GM12878 (cell line): ENCODE measurements around the gene DUOX1. TPM values are rescaled to one million over a fixed set of nuclear protein-coding genes. Genes with fewer than 3 reads are reported as not detected.

Experiments used
- ATAC-seq: fragments of 200-7000 bp; cut with Tn5 transposase; 3 replicates; pipeline ENCODE4 v1.9.1; 2020; ENCODE audit warnings: mild to moderate bottlenecking, moderate library complexity
- BruUV-seq: library from RNA; stranded (reverse); fragments of 400-500 nt; replicated peaks from 2 replicates; lab custom pipeline; 2021; lab: Mats Ljungman, UMichigan
- CTCF ChIA-PET: fragments of 300-600 bp; sonication (Branson Sonifier 250); formaldehyde crosslinking; extraction: SDS; loops from one replicate; lab custom pipeline; 2021; ENCODE audit warnings: inconsistent platforms; lab: Yijun Ruan, JAX
- POLR2A ChIA-PET: fragments of 350-600 bp; formaldehyde crosslinking; extraction: SDS; loops from one replicate; lab custom pipeline; 2021; ENCODE audit warnings: inconsistent platforms; lab: Charles Lee
- RAD21 ChIA-PET: fragments of 300-600 bp; sonication (Branson Sonifier 250); formaldehyde crosslinking; loops from one replicate; lab custom pipeline; 2023; ENCODE audit warnings: antibody characterized with exemption; ENCODE audit not compliant: unreplicated experiment; lab: Charles Lee
- SMC1A ChIA-PET: fragments of 300-600 bp; sonication (Branson Sonifier 250); formaldehyde crosslinking; loops from one replicate; lab custom pipeline; 2023; ENCODE audit not compliant: unreplicated experiment, uncharacterized antibody; lab: Charles Lee
- DNase-seq: peaks from one replicate; pipeline ENCODE4 v3.0.0-alpha.2; 2011; ENCODE audit warnings: low read depth, low spot score
- FAIRE-seq: peaks from 3 replicates; lab custom pipeline; 2011; peaks lifted over from hg19 to GRCh38; lab: Jason Lieb, UNC
- H2AFZ ChIP-seq: 2 replicates; pipeline ENCODE4 v1.6.0; 2011; ENCODE audit warnings: low read depth, low read length, control low read depth; ENCODE audit not compliant: control insufficient read depth
- H3K27ac ChIP-seq: 2 replicates; pipeline ENCODE4 v1.5.1; 2011; ENCODE audit warnings: control low read depth; ENCODE audit not compliant: control insufficient read depth, insufficient read depth
- H3K27me3 ChIP-seq, 2 experiments: replicated peaks in 1 of 2; 2 replicates each; pipeline versions ENCODE4 v1.6.0 to v1.6.1; 2011; ENCODE audit warnings: low read length in 1 of 2; ENCODE audit not compliant: control insufficient read depth in 2 of 2, insufficient read depth in 2 of 2
- H3K36me3 ChIP-seq, 2 experiments: 2 replicates each; pipeline ENCODE4 v1.5.1; 2011; ENCODE audit warnings: low read length in 1 of 2; ENCODE audit not compliant: control insufficient read depth in 2 of 2, insufficient read depth in 2 of 2
- H3K4me1 ChIP-seq: 2 replicates; pipeline ENCODE4 v1.6.1; 2011; ENCODE audit warnings: mild to moderate bottlenecking, low read length, moderate library complexity, mixed read lengths; ENCODE audit not compliant: control insufficient read depth, insufficient read depth
- H3K4me2 ChIP-seq: 2 replicates; pipeline ENCODE4 v1.6.0; 2011; ENCODE audit warnings: control low read depth; ENCODE audit not compliant: control insufficient read depth, insufficient read depth
- H3K4me3 ChIP-seq: fragments of 200-600 bp; sonication (generic); 2 replicates; pipeline ENCODE4 v1.5.1; 2016
- H3K79me2 ChIP-seq: 2 replicates; pipeline ENCODE4 v1.6.0; 2011; ENCODE audit warnings: low read length; ENCODE audit not compliant: control insufficient read depth, insufficient read depth
- H3K9ac ChIP-seq: 2 replicates; pipeline ENCODE4 v1.8.0; 2011; ENCODE audit warnings: low read length, control low read depth, mixed read lengths; ENCODE audit not compliant: control insufficient read depth, insufficient read depth
- H3K9me3 ChIP-seq: replicated peaks from 3 replicates; pipeline ENCODE4 v1.5.1; 2011; ENCODE audit warnings: mild to moderate bottlenecking, low read length; ENCODE audit not compliant: control insufficient read depth, insufficient read depth
- H4K20me1 ChIP-seq: 2 replicates; pipeline ENCODE4 v1.6.0; 2011; ENCODE audit not compliant: control insufficient read depth, insufficient read depth
- BCLAF1 ChIP-seq: fragments of 450-650 bp; IDR thresholded peaks from 2 replicates; pipeline ENCODE4 v1.6.1; 2017; ENCODE audit warnings: antibody characterized with exemption, mild to moderate bottlenecking, moderate library complexity
- BMI1 ChIP-seq: fragments of 450-650 bp; IDR thresholded peaks from 2 replicates; pipeline ENCODE4 v1.6.1; 2016; ENCODE audit warnings: mild to moderate bottlenecking, moderate library complexity, borderline replicate concordance
- CUX1 ChIP-seq: IDR thresholded peaks from 2 replicates; pipeline ENCODE4 v1.6.1; 2012; ENCODE audit warnings: improper control_type of control experiment, low read depth, low read length; ENCODE audit not compliant: insufficient replicate concordance
- NRF1 ChIP-seq: conservative IDR thresholded peaks from 2 replicates; pipeline ENCODE4 v1.6.1; 2011; ENCODE audit warnings: mild to moderate bottlenecking, low read depth, low read length, improper control_type of control experiment
- RELB ChIP-seq: fragments of 450-650 bp; IDR thresholded peaks from 2 replicates; pipeline ENCODE4 v1.6.1; 2017; ENCODE audit warnings: low read depth, mild to moderate bottlenecking, moderate library complexity
- RUNX3 ChIP-seq: IDR thresholded peaks from 2 replicates; pipeline ENCODE4 v1.6.1; 2012; ENCODE audit warnings: low read length, inconsistent platforms
- WGBS: methylation state at CpG from one replicate; pipeline ENCODE4 v1.1.6; 2016; ENCODE audit warnings: low lambda C conversion rate; ENCODE audit not compliant: insufficient replicate concordance, insufficient coverage; ENCODE audit errors: missing lambda C conversion rate; 5-methylcytosine and 5-hydroxymethylcytosine counted together
- in situ Hi-C: fragments of 300-500 bp; cut with MboI; formaldehyde crosslinking; loops from 9 replicates; pipeline ENCODE4 v1.14.3; 2018; ENCODE audit warnings: mixed read lengths
- intact Hi-C: fragments of 100-400 bp; cut with micrococcal nuclease; formaldehyde crosslinking; loops from one replicate; pipeline ENCODE4 v1.14.2; 2022; ENCODE audit not compliant: unreplicated experiment
- polyA plus RNA-seq, 11 experiments: library from polyadenylated mRNA; depleted of rRNA in 4 of 11; unstranded in 6 of 11; stranded (reverse) in 5 of 11; fragments of >200 nt; fragmentation: Nextera tagmentation in 4 of 11; fragmentation: Illumina TruSeq in 1 of 11; extraction: Ambion mirVana in 4 of 11; extraction: Trizol in 1 of 11; gene quantifications; 1 replicate in 1 of 11; 2 replicates in 10 of 11; pipeline versions ENCODE4 v1.2.1 to v1.2.3, GENCODE V29; 2011 to 2016; ENCODE audit warnings: inconsistent platforms in 2 of 11, missing spikeins in 2 of 11, low read depth in 1 of 11
- total RNA-seq, 4 experiments: library from RNA; depleted of rRNA in 3 of 4; stranded (reverse); fragments of >200 nt in 3 of 4; fragmentation: Illumina TruSeq in 1 of 4; extraction: Trizol in 1 of 4; gene quantifications; 2 replicates each; pipeline versions ENCODE4 v1.2.1 to v1.2.3, GENCODE V29; 2013 to 2021

Gene DUOX1
- total and polyA plus RNA-seq, 10 of the 15 experiments (the other 5 are each of a cell fraction or from before 2014, with no cell fraction given), result 0.02 to 2.1 (median 0.26) TPM; not detected in 3

GRCh38 chr15:45169608-45170480, 40.0 kb downstream of the DUOX1 start:
- no peaks in the 10 kb centered on the region for H4K20me1 ChIP-seq
- TF ChIP-seq BCLAF1 (no peak), RELB (no peak), RUNX3 (no peak), BMI1 (no peak), NRF1 (no peak), CUX1 (no peak)

More at GRCh38 chr15:45169608-45170480, 40.0 kb downstream of the DUOX1 start:
- whole genome bisulfite sequencing, result 50% methylated on average over 4 of the region's 4 CpGs
- ChIA-PET POLR2A (interaction anchor here (1.0 to 1.3 kb wide), 2 partner anchors 10 to 15 kb away, joined by 3 to 7 read pairs; no protein-coding TSS in a partner anchor), SMC1A (interaction anchor here (0.6 to 1.8 kb wide), 5 partner anchors 10 to 31 kb away, joined by 3 to 6 read pairs (median 3); no protein-coding TSS in a partner anchor), RAD21 (interaction anchor here (0.5 kb wide), 1 partner anchor 9 kb away, joined by 3 read pairs; no protein-coding TSS in a partner anchor), CTCF (interaction anchor here (0.9 to 16.3 kb wide), 7 partner anchors 12 to 103 kb away, joined by 3 to 253 read pairs (median 5); partner anchors contain the start of gene SHF)
- Histone ChIP-seq H3K4me1 (peaks cover 12% of the 10 kb centered on the region), H3K9me3 (no peaks in the 10 kb centered on the region), H3K9ac (no peak overlapping the region), H3K4me2 (no peak overlapping the region), H3K79me2 (peaks cover 4% of the 10 kb centered on the region), H3K4me3 (no peak overlapping the region), H2AFZ (no peak overlapping the region), H3K27ac (no peak overlapping the region), H3K36me3 (no peaks in the 10 kb centered on the region), H3K27me3 (no peaks in the 10 kb centered on the region)
- FAIRE-seq (no peak), DNase-seq (no peak), ATAC-seq (no peak)
- in situ Hi-C loops (loop anchor here (10.0 kb wide), 1 partner anchor 55 kb away; the partner anchor contains the start of genes DUOX2 and DUOXA2), intact Hi-C loops (no loop called here)
- BruUV-seq, result no TSS peak
